Kidney (tissue), 14 donors: ENCODE data around the gene CELF4. TPM values are rescaled to one million over a fixed set of nuclear protein-coding genes. Genes with fewer than 3 reads are reported as not detected.

Experiments
- DNase-seq, 5 donors: peaks; one replicate each; pipeline ENCODE4 v3.0.0-alpha.2; 2013 to 2020
- FAIRE-seq: peaks from 2 replicates; lab custom pipeline; 2012; peaks lifted over from hg19 to GRCh38; lab: Jason Lieb, UNC
- H3K27ac ChIP-seq, 2 donors: one replicate each; pipeline ENCODE4 v1.7.0; 2013; ENCODE audit warnings: low read depth in 2 of 2, low read length in 2 of 2, inconsistent platforms in 1 of 2
- H3K27me3 ChIP-seq: one replicate; pipeline ENCODE4 v1.7.1; 2013; ENCODE audit warnings: low read length, inconsistent platforms; ENCODE audit not compliant: control insufficient read depth, insufficient read depth
- H3K36me3 ChIP-seq, 3 donors: one replicate each; pipeline versions ENCODE4 v1.7.0 to v1.7.1; 2013; ENCODE audit warnings: low read length in 3 of 3, control low read depth in 1 of 3, inconsistent platforms in 1 of 3; ENCODE audit not compliant: insufficient read depth in 3 of 3, control insufficient read depth in 2 of 3
- H3K4me1 ChIP-seq, 3 donors: one replicate each; pipeline versions ENCODE4 v1.7.0 to v1.7.1; 2013; ENCODE audit warnings: low read length in 3 of 3, inconsistent platforms in 1 of 3, low read depth in 1 of 3; ENCODE audit not compliant: control insufficient read depth in 2 of 3, insufficient read depth in 2 of 3
- H3K4me3 ChIP-seq, 3 donors: one replicate each; pipeline versions ENCODE4 v1.7.0 to v1.8.1; 2013; ENCODE audit warnings: low read length in 3 of 3, control low read depth in 1 of 3, inconsistent platforms in 1 of 3
- H3K9ac ChIP-seq, 3 donors: one replicate each; pipeline versions ENCODE4 v1.7.0 to v1.7.1; 2013; ENCODE audit warnings: low read length in 3 of 3, control low read depth in 1 of 3, inconsistent platforms in 1 of 3
- H3K9me3 ChIP-seq, 3 donors: one replicate each; pipeline versions ENCODE4 v1.7.0 to v1.7.1; 2013; ENCODE audit warnings: low read length in 3 of 3, control low read depth in 1 of 3, inconsistent platforms in 1 of 3; ENCODE audit not compliant: control insufficient read depth in 2 of 3, insufficient read depth in 1 of 3
- CTCF ChIP-seq: IDR thresholded peaks from 3 replicates; pipeline ENCODE4 v1.5.1; 2012; ENCODE audit warnings: mild to moderate bottlenecking, moderate library complexity, borderline replicate concordance; ENCODE audit not compliant: insufficient read depth; ENCODE audit errors: extremely low read depth
- intact Hi-C: fragments of 100-400 bp; cut with DNase I; formaldehyde crosslinking; loops from one replicate; pipeline ENCODE4 v1.11.1; 2022
- polyA plus RNA-seq: library from polyadenylated mRNA; stranded (reverse); fragments of 350-450 nt; fragmentation: Illumina TruSeq; extraction: RNeasy Lipid Tissue Mini Kit (QIAGEN cat#74804); gene quantifications from one replicate; pipeline ENCODE4 v1.2.3, GENCODE V29; 2014; ENCODE audit warnings: low read depth, low replicate concordance; ENCODE audit not compliant: insufficient read depth
- total RNA-seq: library from RNA; stranded (reverse); fragmentation: NEBNext Ultra II Directional; extraction: Animal tissue kit (Norgen Biotek cat#: 25700); gene quantifications from one replicate; pipeline ENCODE4 v1.2.1, GENCODE V29; 2021
- donor health status: control.
- donor health status: control.
- donor health status: control.
- donor health status: control.
- donor health status: control.
- donor health status: DM: yes; HTN: yes; CAD: no.
- donor health status: Normal renal cell carcinoma (clear cell type).

The CELF4 gene
- total and polyA plus RNA-seq, 2 donors from 2014 or later, result 0.85 to 1.5 TPM

GRCh38 chr18:37578886-37579513, 13.4 kb upstream of the CELF4 start:
- intact Hi-C loops, result no loop called here
- Histone ChIP-seq H3K27me3 (no peaks in the 10 kb centered on the region), H3K4me3 (no peak overlapping the region), H3K9me3 (no peaks in the 10 kb centered on the region), H3K9ac (no peak overlapping the region), H3K4me1 (peaks cover 0 to 6% (median 3%) of the 10 kb centered on the region in 3 donors), H3K27ac (no peak overlapping the region), H3K36me3 (no peaks in the 10 kb centered on the region)
- peak; percentile 35 for TF ChIP-seq CTCF
- FAIRE-seq, result no peak
- DNase-seq, result peak in 2 of 5 donors; percentile 49 to 59

GRCh38 chr18:37578182-37578678, 12.6 kb upstream of the CELF4 start:
- intact Hi-C loops, result no loop called here
- no peaks in the 10 kb centered on the region for H3K36me3 ChIP-seq
- TF ChIP-seq CTCF, result no peak
- H3K9ac ChIP-seq, result no peak overlapping the region
- H3K4me1 ChIP-seq, result peaks cover 0 to 6% (median 3%) of the 10 kb centered on the region in 3 donors
- H3K27ac ChIP-seq, result no peak overlapping the region
- peak in 1 of 5 donors; percentile 9 for DNase-seq
- H3K4me3 ChIP-seq, result no peak overlapping the region
- no peaks in the 10 kb centered on the region for H3K27me3 ChIP-seq
- no peak for FAIRE-seq
- no peaks in the 10 kb centered on the region for H3K9me3 ChIP-seq

GRCh38 chr18:37577051-37577611, 11.5 kb upstream of the CELF4 start:
- FAIRE-seq (no peak), DNase-seq (peak in 1 of 5 donors; percentile 29)
- Histone ChIP-seq H3K36me3 (no peaks in the 10 kb centered on the region), H3K4me1 (peaks cover 0 to 6% (median 3%) of the 10 kb centered on the region in 3 donors), H3K9me3 (no peaks in the 10 kb centered on the region), H3K9ac (no peak overlapping the region), H3K27me3 (peaks cover 2% of the 10 kb centered on the region), H3K4me3 (no peak overlapping the region), H3K27ac (no peak overlapping the region)
- TF ChIP-seq CTCF, result no peak
- intact Hi-C loops, result no loop called here
